ENCODE measurements around the gene STOX1.
"Not testable (repeated sequence)": the region's sequence is repeated elsewhere in the genome, so short reads cannot be mapped to it uniquely, and the experiment has no call there.

STOX1 gene

GRCh38 chr10:68826764-68827591, at the start of gene STOX1:
Gene STOX1 (plus strand): TSS chr10:68827531. CDS start chr10:68827624, 93 bp downstream.
- DNase-seq = peak; percentile 88

DNA sequence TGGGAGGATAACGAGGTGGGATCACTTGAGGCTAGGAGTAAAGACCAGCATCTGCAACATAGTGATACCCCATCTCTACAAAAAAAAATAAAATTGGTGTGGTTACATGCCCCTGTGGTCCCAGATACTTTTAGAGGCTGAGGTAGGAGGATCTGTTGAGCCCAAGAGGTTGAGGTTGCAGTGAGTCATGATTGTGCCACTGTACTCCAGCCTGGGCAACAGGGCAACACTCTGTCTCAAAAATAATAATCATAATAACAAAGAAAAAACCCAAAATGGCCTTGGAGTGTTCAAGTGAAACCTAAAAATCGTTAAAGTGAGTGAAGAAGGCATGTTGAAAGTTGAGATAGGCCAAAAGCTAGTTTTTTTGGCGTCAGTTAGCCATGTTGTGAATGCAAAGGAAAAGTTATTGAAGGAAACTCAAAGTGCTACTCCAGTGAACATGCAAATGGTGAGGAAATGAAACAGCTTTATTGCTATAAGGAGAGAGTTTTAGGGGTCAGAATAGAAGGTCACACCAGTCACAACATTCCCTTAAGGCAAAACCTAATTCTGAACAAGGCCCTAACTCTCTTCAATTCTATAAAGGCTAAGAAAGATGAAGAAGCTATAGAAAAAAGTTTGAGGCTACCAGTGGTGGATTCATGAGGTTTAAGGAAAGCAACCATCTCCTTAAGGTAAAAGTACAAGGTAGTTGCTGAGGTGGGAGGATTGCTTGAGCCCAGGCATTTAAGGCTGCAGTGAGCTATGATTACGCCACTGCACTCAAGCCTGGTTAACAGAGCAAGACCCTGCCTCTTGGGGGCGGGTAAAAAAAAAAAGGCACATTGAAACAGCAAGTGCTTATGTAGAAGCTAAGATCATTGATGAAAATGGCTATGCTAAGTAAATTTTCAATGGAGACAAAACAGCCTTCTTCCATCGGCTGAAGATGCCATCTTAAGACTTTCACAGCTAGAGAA, 45.4 kb upstream of the STOX1 start:
- DNase-seq = no peak

GRCh38 chr10:68784476-68784875, 42.9 kb upstream of the STOX1 start:
- DNase-seq = no peak

DNA sequence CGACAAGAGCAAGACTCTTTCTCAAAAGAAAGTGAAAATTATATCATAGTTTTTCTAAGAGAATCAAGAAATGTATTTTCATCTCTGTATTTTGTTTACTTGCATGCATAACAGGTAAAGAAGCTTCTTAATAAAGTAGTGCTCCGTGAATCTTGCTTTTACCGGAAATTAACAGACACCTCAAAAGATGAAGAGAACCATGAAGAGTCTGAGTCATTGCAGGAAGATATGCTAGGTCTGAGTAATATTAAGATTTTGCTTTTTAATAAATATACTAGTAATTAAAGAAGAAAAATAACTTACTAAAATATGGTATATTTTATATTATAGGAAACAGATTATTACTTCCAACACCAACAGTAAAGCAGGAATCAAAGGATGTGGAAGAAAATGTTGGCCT, 39.5 kb upstream of the STOX1 start:
- DNase-seq = no peak

- no peak for DNase-seq
These were observed 36.9 kb upstream of the STOX1 start for GRCh38 chr10:68790476-68790875.

- DNase-seq = peak; percentile 43
These were observed 35.2 kb upstream of the STOX1 start for GRCh38 chr10:68792115-68792514.

- DNase-seq = no peak
These were observed 31.3 kb upstream of the STOX1 start for GRCh38 chr10:68795886-68796532.

GRCh38 chr10:68796605-68797004, 30.7 kb upstream of the STOX1 start:
- no peak for DNase-seq

DNA sequence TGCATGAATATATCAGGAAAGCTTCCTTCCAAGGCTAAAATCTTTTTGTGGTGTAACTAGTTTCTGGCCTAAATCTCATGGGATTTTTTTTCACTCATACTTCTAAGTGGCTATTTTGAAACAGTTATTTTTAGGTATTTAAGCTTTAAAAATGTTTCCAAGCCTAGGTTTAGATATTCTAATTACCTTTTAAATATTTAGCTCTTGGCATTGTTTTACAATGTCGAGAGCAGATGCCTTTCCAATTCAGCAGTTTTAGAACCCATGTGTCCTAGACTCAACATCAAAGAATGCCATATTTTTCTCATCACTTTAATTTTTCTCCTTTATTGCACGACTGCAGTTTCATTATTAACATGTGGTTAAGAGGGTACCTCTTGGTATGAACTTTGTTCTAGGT, 27.1 kb upstream of the STOX1 start:
- DNase-seq = no peak

GRCh38 chr10:68804692-68805091, 22.6 kb upstream of the STOX1 start:
- DNase-seq = no peak

DNA sequence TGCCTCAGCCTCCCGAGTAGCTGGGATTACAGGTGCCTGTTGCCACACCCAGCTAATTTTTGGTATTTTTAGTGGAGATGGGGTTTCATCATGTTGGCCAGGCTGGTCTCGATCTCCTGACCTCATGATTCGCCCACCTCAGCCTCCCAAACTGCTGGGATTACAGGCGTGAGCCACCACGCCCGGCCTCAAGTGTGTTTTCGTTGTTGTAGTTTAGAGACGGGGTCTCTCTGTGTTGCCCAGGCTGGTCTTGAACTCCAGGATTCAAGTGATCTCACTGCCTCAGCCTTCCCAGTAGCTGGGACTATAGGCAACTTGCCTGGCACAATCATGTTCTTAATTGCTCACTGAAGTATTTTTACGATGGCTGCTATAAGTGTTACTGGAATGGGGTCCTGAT, 16.5 kb upstream of the STOX1 start:
- DNase-seq = not testable (repeated sequence)

GRCh38 chr10:68811314-68812009, 15.9 kb upstream of the STOX1 start:
- DNase-seq = no peak

- no peak for DNase-seq
These were observed 14.9 kb upstream of the STOX1 start for GRCh38 chr10:68812420-68812819.

DNA sequence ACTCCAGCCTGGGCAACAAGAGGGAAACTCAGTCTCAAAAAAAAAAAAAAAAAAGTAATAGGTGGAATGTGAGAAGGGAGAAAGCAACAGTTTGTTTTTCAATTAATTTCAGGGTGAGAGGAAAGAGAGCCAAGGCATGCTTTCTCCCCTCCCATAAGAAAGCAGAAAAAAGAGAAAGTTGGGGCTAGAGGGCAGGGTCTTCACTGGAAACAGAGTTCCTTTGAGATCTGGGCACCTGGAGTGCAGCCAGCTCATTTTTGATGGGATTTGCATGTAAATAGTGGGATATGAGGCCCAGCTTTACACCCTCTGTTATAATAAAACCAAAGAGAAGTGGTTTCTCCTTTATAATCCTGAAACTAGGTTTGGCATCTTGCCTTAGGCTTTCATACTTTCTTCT, 13.8 kb upstream of the STOX1 start:
- no peak for DNase-seq

DNA sequence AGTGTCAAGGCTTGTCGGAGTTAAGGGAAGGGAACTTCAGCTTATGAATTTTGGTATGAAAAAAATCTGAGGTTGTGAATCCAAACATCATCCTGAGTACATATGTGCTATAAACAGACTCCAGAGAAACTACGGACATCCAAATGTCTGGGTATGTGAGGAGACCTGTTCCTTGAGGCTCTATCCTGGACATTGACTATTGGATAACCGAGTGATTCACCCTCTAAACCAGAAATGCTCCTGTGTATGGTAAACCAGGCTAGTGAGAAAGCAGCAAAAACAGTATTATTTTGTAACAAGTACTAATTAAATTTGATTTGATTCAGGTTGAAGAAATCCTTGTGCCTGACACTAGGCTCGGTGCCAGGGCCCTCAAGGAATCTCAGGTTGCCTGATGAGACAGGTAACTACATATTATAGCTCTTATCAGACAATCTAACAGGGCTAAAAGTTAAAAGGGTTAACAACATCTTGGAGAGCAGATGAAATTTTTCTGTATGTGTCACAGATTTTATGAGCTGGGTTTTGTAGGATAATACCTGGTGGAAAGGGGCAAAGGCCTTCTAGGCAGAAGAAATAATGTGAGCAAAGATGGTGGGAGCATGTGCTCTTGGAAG, 10.4 kb upstream of the STOX1 start:
- no peak for DNase-seq

GRCh38 chr10:68820359-68820758, 7.0 kb upstream of the STOX1 start:
- DNase-seq = not testable (repeated sequence)

GRCh38 chr10:68822626-68823025, 4.7 kb upstream of the STOX1 start:
- DNase-seq = not testable (repeated sequence)

DNA sequence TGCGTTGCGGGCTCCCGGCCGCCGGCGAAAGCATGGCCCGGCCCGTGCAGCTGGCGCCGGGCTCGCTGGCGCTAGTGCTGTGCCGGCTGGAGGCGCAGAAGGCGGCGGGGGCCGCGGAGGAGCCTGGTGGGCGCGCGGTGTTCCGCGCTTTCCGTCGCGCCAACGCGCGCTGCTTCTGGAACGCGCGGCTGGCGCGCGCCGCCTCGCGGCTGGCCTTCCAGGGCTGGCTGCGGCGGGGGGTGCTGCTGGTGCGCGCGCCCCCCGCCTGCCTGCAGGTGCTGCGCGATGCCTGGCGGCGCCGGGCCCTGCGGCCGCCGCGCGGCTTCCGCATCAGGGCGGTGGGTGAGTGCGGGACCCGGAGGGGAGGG, 245 bp downstream of the STOX1 start:
- DNase-seq = not testable (repeated sequence)

DNA sequence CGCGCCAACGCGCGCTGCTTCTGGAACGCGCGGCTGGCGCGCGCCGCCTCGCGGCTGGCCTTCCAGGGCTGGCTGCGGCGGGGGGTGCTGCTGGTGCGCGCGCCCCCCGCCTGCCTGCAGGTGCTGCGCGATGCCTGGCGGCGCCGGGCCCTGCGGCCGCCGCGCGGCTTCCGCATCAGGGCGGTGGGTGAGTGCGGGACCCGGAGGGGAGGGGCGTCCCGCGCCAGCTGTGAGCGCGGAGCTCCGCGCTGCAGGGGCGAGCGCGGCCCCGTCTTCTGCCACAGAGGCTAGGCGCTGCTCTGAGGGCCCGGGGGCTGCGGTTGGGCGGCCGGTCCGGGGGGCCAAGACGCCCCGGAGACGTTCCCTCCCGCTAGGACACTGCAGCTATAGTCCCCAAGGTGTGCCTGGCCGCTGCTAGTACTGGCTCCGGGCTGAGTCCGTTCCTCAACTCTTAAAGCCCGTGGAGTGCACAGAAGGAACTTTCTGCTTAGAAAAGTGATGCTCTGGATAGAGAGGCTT, 811 bp downstream of the STOX1 start:
- DNase-seq = peak; percentile 47

- no peak for DNase-seq
These were observed 1.5 kb downstream of the STOX1 start for GRCh38 chr10:68828833-68829232.

DNA sequence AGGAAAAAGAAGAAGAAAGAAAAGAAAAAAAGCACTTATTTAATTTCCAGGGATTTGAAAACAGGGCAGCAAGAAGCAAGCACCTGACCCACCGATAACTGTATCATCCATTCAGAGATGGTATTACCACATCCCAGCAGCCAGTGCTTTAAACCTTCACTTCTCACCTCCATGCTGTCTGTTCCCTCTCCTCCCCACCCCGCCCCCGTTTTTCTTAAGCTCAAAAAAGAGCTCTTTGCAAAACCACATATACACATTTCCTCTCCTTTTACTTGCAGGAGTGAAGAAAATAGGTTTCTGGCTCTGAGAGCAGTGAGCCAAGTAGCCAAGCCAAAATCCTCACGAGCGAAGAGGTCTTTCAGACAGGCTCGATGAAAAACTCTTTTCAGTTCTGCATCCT, 2.2 kb downstream of the STOX1 start:
- DNase-seq = no peak

DNA sequence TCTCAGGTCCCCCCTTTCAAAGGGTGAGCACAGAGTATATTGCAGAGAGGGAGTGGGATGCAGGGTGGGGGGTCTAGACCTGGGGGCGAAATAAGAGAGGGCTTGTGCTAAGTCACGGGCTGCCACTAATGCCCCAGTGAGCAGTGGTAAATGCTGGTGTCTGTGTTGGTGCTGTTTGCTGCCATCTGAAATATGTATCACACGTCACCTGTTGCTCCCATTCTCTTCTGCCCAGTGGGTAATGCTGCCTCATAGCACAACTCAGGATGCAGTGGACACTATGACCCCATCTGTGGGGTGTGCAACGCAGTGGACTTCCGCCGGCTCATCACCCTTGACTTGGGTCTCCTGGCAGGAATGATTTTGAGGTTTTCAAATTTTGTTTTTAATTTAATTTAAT, 2.6 kb downstream of the STOX1 start:
- no peak for DNase-seq
